ENCODE data around the gene SMG6.

GRCh38 chr17:2128011-2128410 lies 175.6 kb downstream of the SMG6 start:
- TF ChIP-seq CTCF (IDR thresholded peaks at IDR 0.05; ENCODE audit: insufficient read depth, low read length, poor library complexity, severe bottlenecking) (no peak), EZH2phosphoT487 (conservative IDR thresholded peaks at IDR 0.05; ENCODE audit: low read length) (no peak)
